Amygdala (tissue), 56 donors: Measurements from ENCODE around the gene IGIP.

ENCODE experiments used
- DNase-seq, 56 donors: peaks; one replicate each; lab custom pipeline; 2025; lab: John Stamatoyannopoulos, UW

IGIP gene

GRCh38 chr5:140159014-140159927 is 33.5 kb downstream of the IGIP start:
- DNase-seq = no peak

GRCh38 chr5:140162275-140162674 is 36.5 kb downstream of the IGIP start:
- DNase-seq = no peak

GRCh38 chr5:140162781-140163180 is 37.0 kb downstream of the IGIP start:
- no peak for DNase-seq

GRCh38 chr5:140165101-140165922 is 39.6 kb downstream of the IGIP start:
- DNase-seq = no peak

- DNase-seq = no peak
Measured at GRCh38 chr5:140165923-140166270, 40.2 kb downstream of the IGIP start.

- DNase-seq = peak in 1 of 56 donors; percentile 27
Measured at GRCh38 chr5:140166911-140167310, 41.2 kb downstream of the IGIP start.

- DNase-seq = no peak
Measured at GRCh38 chr5:140168371-140168770, 42.6 kb downstream of the IGIP start.

GRCh38 chr5:140169410-140169809 is 43.7 kb downstream of the IGIP start:
- no peak for DNase-seq

- no peak for DNase-seq
Measured at GRCh38 chr5:140172483-140172882, 46.7 kb downstream of the IGIP start.

- no peak for DNase-seq
Measured at GRCh38 chr5:140174014-140174413, 48.3 kb downstream of the IGIP start.

- DNase-seq = peak; percentile 30 to 97 (median 87)
Measured at GRCh38 chr5:140174465-140175366, 49.0 kb downstream of the IGIP start, which contains the start of gene CYSTM1. Gene CYSTM1, plus strand, starts transcription at chr5:140175188. Its CDS starts 19,278 bp downstream, at chr5:140194466.

- DNase-seq = peak in 36 of 56 donors; percentile 12 to 74 (median 52)
Measured at GRCh38 chr5:140175367-140176030, 49.8 kb downstream of the IGIP start.

GRCh38 chr5:140176031-140176387 is 50.3 kb downstream of the IGIP start:
- no peak for DNase-seq

GRCh38 chr5:140178086-140178410 is 52.3 kb downstream of the IGIP start:
- peak in 1 of 56 donors; percentile 22 for DNase-seq

GRCh38 chr5:140178482-140179116 is 52.9 kb downstream of the IGIP start:
- no peak for DNase-seq
